ENCODE results near the gene ABCA3.

ABCA3 gene

GRCh38 chr16:2257726-2258125 lies 82.8 kb downstream of the ABCA3 start:
- H3K27ac ChIP-seq (replicated peaks), result no peak overlapping the region
- no peak for DNase-seq (ENCODE audit: low read depth in 1 of 2, low spot score in 1 of 2)
- TF ChIP-seq GABPA (IDR thresholded peaks at IDR 0.05; ENCODE audit: low read depth) (no peak), SPI1 (IDR thresholded peaks at IDR 0.05; ENCODE audit: borderline replicate concordance, low read depth) (no peak), POLR2AphosphoS5 (IDR thresholded peaks at IDR 0.05; ENCODE audit: low read depth) (no peak), REST (IDR thresholded peaks at IDR 0.05; ENCODE audit: insufficient replicate concordance, low read depth) (no peak)
- TF ChIP-seq, protein P1, sequence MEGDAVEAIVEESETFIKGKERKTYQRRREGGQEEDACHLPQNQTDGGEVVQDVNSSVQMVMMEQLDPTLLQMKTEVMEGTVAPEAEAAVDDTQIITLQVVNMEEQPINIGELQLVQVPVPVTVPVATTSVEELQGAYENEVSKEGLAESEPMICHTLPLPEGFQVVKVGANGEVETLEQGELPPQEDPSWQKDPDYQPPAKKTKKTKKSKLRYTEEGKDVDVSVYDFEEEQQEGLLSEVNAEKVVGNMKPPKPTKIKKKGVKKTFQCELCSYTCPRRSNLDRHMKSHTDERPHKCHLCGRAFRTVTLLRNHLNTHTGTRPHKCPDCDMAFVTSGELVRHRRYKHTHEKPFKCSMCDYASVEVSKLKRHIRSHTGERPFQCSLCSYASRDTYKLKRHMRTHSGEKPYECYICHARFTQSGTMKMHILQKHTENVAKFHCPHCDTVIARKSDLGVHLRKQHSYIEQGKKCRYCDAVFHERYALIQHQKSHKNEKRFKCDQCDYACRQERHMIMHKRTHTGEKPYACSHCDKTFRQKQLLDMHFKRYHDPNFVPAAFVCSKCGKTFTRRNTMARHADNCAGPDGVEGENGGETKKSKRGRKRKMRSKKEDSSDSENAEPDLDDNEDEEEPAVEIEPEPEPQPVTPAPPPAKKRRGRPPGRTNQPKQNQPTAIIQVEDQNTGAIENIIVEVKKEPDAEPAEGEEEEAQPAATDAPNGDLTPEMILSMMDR (IDR thresholded peaks at IDR 0.05; ENCODE audit: insufficient read depth, low read length), result no peak

GRCh38 chr16:2256531-2257140 lies 83.9 kb downstream of the ABCA3 start:
- H3K4me3 ChIP-seq (replicated peaks; ENCODE audit: insufficient read depth, low read length), result no peak overlapping the region
- TF ChIP-seq, protein P1 (IDR thresholded peaks at IDR 0.05; ENCODE audit: insufficient read depth, low read length), result no peak
- TF ChIP-seq GABPA (IDR thresholded peaks at IDR 0.05; ENCODE audit: low read depth) (no peak), SPI1 (IDR thresholded peaks at IDR 0.05; ENCODE audit: borderline replicate concordance, low read depth) (no peak), POLR2AphosphoS5 (IDR thresholded peaks at IDR 0.05; ENCODE audit: low read depth) (no peak), REST (IDR thresholded peaks at IDR 0.05; ENCODE audit: insufficient replicate concordance, low read depth) (no peak)
- DNase-seq (ENCODE audit: low read depth in 1 of 2, low spot score in 1 of 2), result no peak
- H3K27ac ChIP-seq (replicated peaks), result no peak overlapping the region
- no peaks in the 10 kb centered on the region for H3K27me3 ChIP-seq (ENCODE audit: insufficient read depth, poor library complexity, severe bottlenecking)

More at GRCh38 chr16:2257726-2258125, 82.8 kb downstream of the ABCA3 start:
- no peak overlapping the region for H3K4me3 ChIP-seq (replicated peaks; ENCODE audit: insufficient read depth, low read length)
- H3K27me3 ChIP-seq (ENCODE audit: insufficient read depth, poor library complexity, severe bottlenecking), result no peaks in the 10 kb centered on the region

- H3K4me3 ChIP-seq (replicated peaks; ENCODE audit: insufficient read depth, low read length), result no peak overlapping the region
- H3K27ac ChIP-seq (replicated peaks), result no peak overlapping the region
- TF ChIP-seq SPI1 (IDR thresholded peaks at IDR 0.05; ENCODE audit: borderline replicate concordance, low read depth) (no peak), POLR2AphosphoS5 (IDR thresholded peaks at IDR 0.05; ENCODE audit: low read depth) (no peak), GABPA (IDR thresholded peaks at IDR 0.05; ENCODE audit: low read depth) (no peak), REST (IDR thresholded peaks at IDR 0.05; ENCODE audit: insufficient replicate concordance, low read depth) (no peak)
- TF ChIP-seq, protein P1 (IDR thresholded peaks at IDR 0.05; ENCODE audit: insufficient read depth, low read length), result no peak
- H3K27me3 ChIP-seq (ENCODE audit: insufficient read depth, poor library complexity, severe bottlenecking), result no peaks in the 10 kb centered on the region
- no peak for DNase-seq (ENCODE audit: low read depth in 1 of 2, low spot score in 1 of 2)
Measured at GRCh38 chr16:2253293-2253692, 87.2 kb downstream of the ABCA3 start.
